Colon (tissue), 2 donors: Measurements from ENCODE around the gene ZSWIM4.
"Not testable (repeated sequence)": the region's sequence is repeated elsewhere in the genome, so short reads cannot be mapped to it uniquely, and the experiment has no call there.

Source experiments
- FAIRE-seq: peaks from 2 replicates; lab custom pipeline; 2012; peaks lifted over from hg19 to GRCh38; lab: Jason Lieb, UNC
- donor health status: control.
- donor health status: control.

The ZSWIM4 gene

DNA sequence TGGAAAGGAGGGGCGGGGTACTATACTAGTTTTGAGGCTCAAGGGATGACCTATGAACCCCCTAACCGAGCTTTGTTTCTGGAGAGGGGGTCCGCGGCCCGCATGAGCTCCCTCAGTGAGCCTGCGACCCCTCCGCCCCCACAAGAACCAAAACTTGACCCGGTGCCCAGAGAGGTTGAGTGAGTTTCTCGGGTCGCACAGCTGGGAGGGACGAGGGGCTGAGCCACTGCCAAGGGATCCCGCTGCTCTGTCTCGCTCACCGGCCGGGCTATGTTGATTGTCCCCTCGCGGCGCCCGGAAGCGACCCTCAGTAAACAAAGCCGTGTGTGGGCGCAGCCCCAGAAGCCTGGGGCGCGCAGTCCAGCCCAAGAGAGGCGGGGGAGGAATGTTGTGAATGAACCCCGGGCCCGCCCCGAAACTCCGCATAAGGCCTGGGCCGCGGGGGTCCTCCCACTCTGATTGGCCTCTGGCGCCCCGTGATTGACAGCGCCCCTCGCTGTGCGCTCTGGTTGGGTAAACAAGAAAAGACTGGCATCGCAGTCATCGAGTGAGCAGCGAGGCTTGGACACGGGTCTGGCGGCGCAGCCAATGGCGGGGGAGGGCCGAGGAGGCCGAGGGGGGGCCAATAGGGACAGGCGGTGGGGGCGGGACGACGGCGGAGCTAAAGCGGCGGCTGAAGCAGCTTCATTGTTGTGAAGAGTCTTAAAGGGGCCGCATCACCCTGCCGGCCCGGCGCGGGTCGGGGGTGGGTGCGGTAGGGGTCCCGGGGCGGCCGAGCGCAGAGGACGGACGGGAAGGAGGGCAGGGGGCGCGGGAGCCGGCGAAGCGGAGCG lies at the start of gene ZSWIM4:
Gene ZSWIM4 (plus strand): TSS at position 687 of the 833 bp plus-strand sequence. CDS start 206 bp downstream, outside the sequence.
- peak; percentile 55 for FAIRE-seq

- FAIRE-seq = no peak
Measured at GRCh38 chr19:13747098-13747453, 48.2 kb upstream of the ZSWIM4 start.

GRCh38 chr19:13748169-13748828 lies 46.9 kb upstream of the ZSWIM4 start:
- no peak for FAIRE-seq

DNA sequence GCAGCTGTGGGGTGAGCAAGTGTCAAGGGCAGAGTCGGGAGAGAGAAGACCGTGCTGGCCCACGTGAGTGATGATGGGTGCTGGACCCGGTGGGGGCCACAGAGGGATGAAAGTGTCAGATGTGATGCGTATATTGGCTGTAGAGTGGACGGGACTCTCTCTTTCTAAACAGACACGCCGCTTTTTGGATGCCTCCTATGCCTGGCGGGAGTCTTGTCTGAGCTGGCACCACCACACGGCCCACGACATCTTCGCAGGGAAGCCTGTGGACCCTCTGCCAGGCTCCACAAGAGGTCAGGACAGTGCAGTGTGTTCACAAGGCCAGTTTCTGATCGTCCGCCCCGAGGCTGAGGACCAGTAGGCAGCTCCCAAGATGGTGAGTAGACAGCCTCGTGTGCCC lies 43.8 kb upstream of the ZSWIM4 start:
- no peak for FAIRE-seq

- not testable (repeated sequence) for FAIRE-seq
Measured at GRCh38 chr19:13753622-13754021, 41.6 kb upstream of the ZSWIM4 start.

GRCh38 chr19:13756210-13756609 lies 39.0 kb upstream of the ZSWIM4 start:
- FAIRE-seq = no peak

DNA sequence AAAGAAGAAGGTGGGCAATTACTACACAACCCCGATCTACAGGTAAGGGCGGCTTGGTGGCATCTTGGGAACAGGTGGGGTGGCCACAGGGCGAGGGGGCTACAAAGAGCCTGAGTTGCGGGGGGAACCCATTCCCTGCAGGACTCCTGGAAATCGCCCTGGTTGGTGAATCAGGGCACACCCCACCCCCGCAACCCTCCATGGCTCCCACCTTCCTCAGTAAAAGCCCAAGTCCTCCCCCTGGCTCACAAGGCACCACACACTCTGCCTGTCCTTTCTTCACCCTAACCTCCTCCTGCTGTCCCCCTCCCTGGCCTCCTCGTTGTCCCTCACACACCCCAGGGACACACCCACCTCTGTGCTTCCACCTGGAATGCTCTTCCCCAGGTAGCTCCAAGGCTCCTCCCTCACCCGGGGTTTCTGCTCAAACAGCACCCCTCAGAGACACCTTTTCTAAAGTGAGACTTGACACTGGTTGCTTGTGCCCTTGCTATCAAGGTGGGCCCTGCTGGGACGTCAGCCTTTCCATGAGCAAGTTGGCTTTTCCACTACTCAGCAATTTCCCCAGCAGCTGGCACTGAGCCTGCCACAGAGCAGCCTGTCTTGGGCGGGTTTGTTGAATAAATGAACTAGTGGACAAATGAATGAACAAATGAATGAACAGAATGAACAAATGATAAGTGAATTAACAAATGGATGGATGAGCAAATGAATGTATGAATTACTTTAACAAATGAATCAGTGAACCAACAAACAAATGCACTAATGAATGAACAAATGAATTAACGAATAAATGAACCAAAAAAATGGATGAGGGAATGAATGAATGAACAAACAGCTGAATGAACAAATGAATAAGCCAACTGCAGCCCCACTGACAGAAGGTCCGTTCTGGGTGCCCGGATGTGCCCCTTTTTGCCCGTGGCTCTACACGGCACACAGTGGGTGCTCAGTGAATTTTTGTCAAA lies 37.2 kb upstream of the ZSWIM4 start:
- FAIRE-seq = no peak

- FAIRE-seq = no peak
Measured at GRCh38 chr19:13758795-13759194, 36.4 kb upstream of the ZSWIM4 start.

- no peak for FAIRE-seq
Measured at GRCh38 chr19:13761423-13761822, 33.8 kb upstream of the ZSWIM4 start.

GRCh38 chr19:13762635-13763235 lies 32.5 kb upstream of the ZSWIM4 start:
- FAIRE-seq = no peak

DNA sequence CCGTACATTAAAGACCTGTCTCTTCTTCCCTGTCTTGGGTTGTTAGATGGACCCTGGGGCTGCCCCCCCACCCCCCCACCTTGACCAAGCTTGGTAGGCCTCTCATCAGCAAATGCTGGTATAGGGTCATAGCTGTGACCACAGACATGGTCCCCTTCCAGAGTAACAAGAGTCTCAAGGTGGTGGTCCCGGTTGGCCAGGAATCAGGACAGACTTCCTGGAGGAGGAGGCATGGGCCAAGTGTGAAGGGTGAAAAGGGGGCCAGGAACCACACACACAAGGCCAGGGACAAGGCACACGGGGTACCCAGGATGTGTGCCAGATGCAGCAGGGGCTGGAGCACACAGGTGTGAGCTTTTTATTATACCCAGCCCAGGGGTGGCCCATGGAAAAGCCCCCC lies 32.0 kb upstream of the ZSWIM4 start:
- no peak for FAIRE-seq

DNA sequence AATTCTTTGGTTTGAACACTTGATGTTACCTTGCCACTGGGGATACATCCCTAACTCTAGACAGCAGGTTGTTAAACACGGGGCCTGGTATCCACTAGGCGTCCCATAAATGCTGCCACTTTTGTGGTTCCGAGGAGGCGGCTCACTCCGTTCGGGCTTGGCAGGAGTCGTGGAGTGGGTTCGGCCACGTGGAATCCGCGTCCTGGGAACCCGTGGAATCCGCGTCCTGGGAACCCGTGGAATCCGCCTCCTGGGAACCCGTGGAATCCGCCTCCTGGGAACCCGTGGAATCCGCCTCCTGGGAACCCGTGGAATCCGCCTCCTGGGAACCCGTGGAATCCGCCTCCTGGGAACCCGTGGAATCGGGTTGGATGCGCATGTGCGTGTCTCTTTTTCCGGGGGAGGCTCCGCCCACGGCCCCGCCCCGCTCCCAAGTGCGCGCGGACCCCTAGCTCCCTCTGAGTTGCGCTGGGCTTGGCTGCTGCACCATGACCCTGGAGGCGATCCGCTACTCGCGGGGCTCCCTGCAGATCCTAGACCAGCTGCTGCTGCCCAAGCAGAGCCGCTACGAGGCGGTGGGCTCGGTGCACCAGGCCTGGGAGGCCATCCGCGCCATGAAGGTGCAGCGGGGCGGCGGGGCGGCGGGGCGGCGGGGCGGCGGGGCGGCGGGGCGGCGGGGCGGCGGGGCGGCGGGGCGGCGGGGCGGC lies 31.0 kb upstream of the ZSWIM4 start, which contains the start of gene MRI1:
Gene MRI1 (plus strand): TSS at position 422 of the 707 bp plus-strand sequence. CDS start 67 bp downstream, at position 489.
- FAIRE-seq = no peak

DNA sequence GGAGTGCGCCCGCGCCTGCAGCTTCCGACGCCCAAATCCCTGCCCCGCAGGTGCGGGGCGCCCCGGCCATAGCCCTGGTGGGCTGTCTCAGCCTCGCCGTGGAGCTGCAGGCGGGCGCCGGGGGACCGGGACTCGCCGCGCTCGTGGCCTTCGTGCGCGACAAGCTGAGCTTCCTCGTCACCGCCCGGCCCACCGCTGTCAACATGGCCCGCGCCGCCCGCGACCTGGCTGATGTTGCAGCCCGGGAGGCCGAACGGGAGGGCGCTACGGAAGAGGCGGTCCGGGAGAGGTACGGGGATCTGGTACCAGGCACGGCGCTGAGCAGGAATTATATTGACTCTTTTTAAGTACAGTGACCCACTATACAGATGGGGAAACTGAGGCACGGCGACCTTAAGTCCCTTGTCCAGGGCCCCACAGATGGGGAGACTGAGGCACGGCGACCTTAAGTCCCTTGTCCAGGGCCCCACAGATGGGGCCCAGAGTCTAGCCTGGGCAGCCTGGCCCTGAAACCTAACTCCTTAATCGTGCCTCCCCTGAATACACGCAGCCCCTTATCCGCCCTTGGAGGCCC lies 30.3 kb upstream of the ZSWIM4 start:
- FAIRE-seq = no peak

GRCh38 chr19:13765395-13766094 lies 29.7 kb upstream of the ZSWIM4 start:
- no peak for FAIRE-seq

DNA sequence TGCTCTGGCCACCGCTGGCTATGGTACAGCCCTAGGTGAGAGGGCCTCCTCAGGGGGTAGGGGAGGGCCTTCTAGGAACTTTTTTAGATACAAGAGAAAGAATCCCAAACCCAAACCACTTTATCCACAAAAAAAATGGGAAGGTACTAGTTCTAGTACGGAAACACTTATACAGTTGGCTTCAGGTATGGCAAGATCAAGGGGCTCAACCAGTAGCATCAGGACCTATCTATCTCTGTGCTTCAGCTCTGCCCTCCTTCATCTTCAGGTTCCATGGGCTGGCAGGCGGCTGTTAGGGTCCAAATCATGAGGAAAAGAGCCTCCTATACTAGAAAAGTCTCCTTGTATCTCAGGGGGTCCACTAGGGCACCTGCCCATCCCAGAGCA lies 29.2 kb upstream of the ZSWIM4 start:
- no peak for FAIRE-seq

- no peak for FAIRE-seq
Measured at GRCh38 chr19:13768510-13768909, 26.7 kb upstream of the ZSWIM4 start.

DNA sequence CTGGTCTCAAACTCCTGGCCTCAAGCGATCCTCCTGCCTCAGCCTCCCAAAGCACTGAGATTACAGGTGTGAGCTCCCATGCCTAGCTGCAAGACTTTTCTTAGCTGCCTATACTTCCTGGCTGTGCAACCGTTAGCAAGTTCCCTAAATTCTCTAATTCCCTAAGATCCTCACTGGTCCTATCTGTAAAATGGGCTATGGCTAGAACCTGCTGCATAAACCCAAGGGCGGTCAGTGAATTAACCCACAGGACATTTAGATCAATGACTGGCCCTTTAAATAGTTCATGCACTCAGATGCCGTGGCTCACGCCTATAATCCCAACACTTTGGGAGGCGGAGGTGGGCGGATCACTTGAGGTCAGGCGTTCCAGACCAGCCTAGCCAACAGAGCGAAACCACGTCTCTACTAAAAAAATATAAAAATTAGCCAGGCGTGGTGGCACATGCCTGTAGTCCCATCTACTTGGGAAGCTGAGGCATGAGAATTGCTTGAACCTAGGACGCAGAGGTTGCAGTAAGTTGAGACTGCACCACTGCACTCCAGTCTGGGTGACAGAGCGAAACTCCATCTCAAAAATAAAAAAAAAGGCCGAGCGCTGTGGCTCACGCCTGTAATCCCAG lies 25.1 kb upstream of the ZSWIM4 start:
- FAIRE-seq = no peak

DNA sequence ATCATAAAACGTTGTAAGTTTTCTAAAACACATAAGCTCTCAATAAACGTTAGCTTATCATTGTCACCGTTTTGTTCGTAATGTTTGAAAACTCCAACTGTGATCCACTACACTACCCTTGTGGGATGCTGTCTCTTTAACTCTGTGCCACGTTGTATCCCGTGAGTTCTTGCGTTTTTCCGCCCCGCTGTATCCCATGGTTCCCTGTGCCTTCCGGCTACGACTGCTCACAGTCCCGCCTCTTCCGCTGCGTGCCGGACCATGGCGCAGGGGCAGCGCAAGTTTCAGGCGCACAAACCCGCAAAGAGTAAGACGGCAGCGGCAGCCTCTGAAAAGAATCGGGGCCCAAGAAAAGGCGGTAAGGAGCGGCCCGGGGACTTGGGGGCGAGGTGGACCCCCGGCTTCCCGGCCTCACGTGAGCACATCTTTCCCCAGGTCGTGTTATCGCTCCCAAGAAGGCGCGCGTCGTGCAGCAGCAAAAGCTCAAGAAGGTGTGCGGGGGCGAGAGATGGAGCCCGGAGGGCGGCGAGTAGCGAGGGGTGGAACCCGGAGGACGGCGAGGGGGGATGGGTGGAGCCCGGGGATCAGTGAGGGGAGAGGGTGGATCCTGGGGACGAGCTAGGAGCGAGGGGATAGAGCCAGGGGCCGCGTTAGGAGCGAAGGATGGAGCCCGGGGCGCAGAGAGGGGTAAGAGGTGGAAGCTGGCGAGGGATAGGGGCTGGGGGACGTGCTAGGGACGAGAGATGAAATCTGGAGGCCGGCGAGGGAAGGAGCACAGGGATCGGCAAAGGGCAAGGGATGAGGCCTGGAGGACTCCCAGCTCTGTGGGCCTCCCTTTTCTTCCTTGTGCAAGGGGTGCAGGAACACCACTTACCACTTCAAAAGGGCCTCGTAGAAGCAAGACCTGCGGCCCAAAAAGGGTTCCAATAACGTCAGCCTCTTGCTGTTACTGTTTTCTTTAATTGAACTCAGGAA lies 20.7 kb upstream of the ZSWIM4 start, which contains the start of gene C19orf53:
Gene C19orf53 (plus strand): TSS at position 240 of the 975 bp plus-strand sequence. CDS start 22 bp downstream, at position 262.
- peak; percentile 71 for FAIRE-seq
